Sigmoid colon (tissue), 7 donors: ENCODE measurements around the gene MEAF6. TPM values are rescaled to one million over a fixed set of nuclear protein-coding genes. Genes with fewer than 3 reads are reported as not detected.

Experiments used
- DNase-seq: peaks from one replicate; pipeline ENCODE4 v3.0.0-alpha.2; 2019
- H3K27ac ChIP-seq, 4 donors: fragments of 200-600 bp; sonication (generic); one replicate each; pipeline ENCODE4 v1.5.1; 2016 to 2019; ENCODE audit warnings: mild to moderate bottlenecking in 1 of 4
- H3K27me3 ChIP-seq, 3 donors: fragments of 200-600 bp; sonication (generic); one replicate each; pipeline ENCODE4 v1.5.1; 2019; ENCODE audit warnings: mild to moderate bottlenecking in 1 of 3
- H3K36me3 ChIP-seq, 4 donors: fragments of 200-600 bp; sonication (generic); one replicate each; pipeline ENCODE4 v1.5.1; 2016 to 2019
- H3K4me1 ChIP-seq, 4 donors: fragments of 200-600 bp; sonication (generic); one replicate each; pipeline ENCODE4 v1.5.1; 2017 to 2019
- H3K4me3 ChIP-seq, 4 donors: fragments of 200-600 bp; sonication (generic); one replicate each; pipeline ENCODE4 v1.5.1; 2017 to 2019; ENCODE audit warnings: mild to moderate bottlenecking in 2 of 4, moderate library complexity in 1 of 4
- H3K9me3 ChIP-seq, 4 donors: fragments of 200-600 bp in 3 of 4; sonication (generic) in 3 of 4; one replicate each; pipeline versions ENCODE4 v1.5.1 to v1.6.1; 2013 to 2019
- CTCF ChIP-seq, 4 experiments: fragments of 450-650 bp in 3 of 4; fragments of 200-600 bp in 1 of 4; IDR thresholded peaks; one replicate each; pipeline ENCODE4 v1.5.1; 2016 to 2019; ENCODE audit warnings: antibody characterized with exemption in 4 of 4, mild to moderate bottlenecking in 3 of 4, moderate library complexity in 2 of 4
- EP300 ChIP-seq, 4 donors: sonication (generic); formaldehyde crosslinking; IDR thresholded peaks; one replicate each; pipeline ENCODE4 v1.6.1; 2017; ENCODE audit warnings: antibody characterized with exemption in 4 of 4
- POLR2A ChIP-seq, 2 donors: fragments of 450-650 bp; IDR thresholded peaks; one replicate each; pipeline ENCODE4 v1.6.1; 2016; ENCODE audit warnings: antibody characterized with exemption in 2 of 2, mild to moderate bottlenecking in 2 of 2, moderate library complexity in 2 of 2
- POLR2AphosphoS5 ChIP-seq, 4 donors: sonication (generic); formaldehyde crosslinking; IDR thresholded peaks; one replicate each; pipeline ENCODE4 v1.6.1; 2017; ENCODE audit warnings: antibody characterized with exemption in 4 of 4
- WGBS, 2 donors: extraction: QIAGEN DNeasy Blood & Tissue Kit; methylation state at CpG; one replicate each; pipeline ENCODE4 v1.1.7; 2013; 5-methylcytosine and 5-hydroxymethylcytosine counted together
- intact Hi-C: fragments of 100-400 bp; cut with DNase I; formaldehyde crosslinking; loops from one replicate; pipeline ENCODE4 v1.15.1; 2023
- polyA plus RNA-seq, 3 donors: library from polyadenylated mRNA; stranded (reverse); fragments of 200-250 nt; gene quantifications; one replicate each; pipeline ENCODE4 v1.2.3, GENCODE V29; 2013
- total RNA-seq, 4 donors: library from RNA; depleted of rRNA; stranded (reverse); fragments of >200 nt; gene quantifications; one replicate each; pipeline ENCODE4 v1.1.0, GENCODE V29; 2016
- donor health status: healthy with polysubstance abuse.
- donor health status: Bipolar disorder and iron deficiency.
- donor health status: healthy.

MEAF6 gene
- total and polyA plus RNA-seq, 7 donors: 43.0 to 84.5 (median 64.0) TPM

GRCh38 chr1:37553927-37554808, 39.6 kb upstream of the MEAF6 start, which contains the start of gene SNIP1:
SNIP1 (minus strand) TSS chr1:37554293; CDS start chr1:37554229, 64 bp downstream.
- TF ChIP-seq POLR2A (IDR thresholded peaks at IDR 0.05): peak; percentile 64 to 75
- TF ChIP-seq EP300 (IDR thresholded peaks at IDR 0.05): peak in 1 of 4 donors; percentile 42
- TF ChIP-seq CTCF (IDR thresholded peaks at IDR 0.05): no peak
- TF ChIP-seq POLR2AphosphoS5 (IDR thresholded peaks at IDR 0.05): peak; percentile 89 to 96 (median 94)

DNA sequence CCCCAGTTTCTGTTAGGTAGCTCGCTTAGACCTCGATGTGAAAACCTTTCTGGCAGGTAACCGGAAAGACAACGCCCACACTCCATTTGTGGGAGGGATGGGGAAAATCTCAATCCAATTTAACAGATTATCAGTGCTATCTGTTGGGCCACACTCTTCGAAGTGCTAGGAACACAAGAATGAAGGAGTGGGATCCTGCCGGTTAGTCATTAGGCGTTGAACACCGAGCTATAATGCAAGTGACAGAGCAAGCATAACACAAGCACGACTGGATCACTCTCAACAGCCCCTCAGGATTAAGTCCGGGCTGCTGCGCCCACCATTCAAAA, 39.0 kb upstream of the MEAF6 start:
- Histone ChIP-seq H3K9me3 (no peaks in the 10 kb centered on the region), H3K27me3 (no peaks in the 10 kb centered on the region), H3K4me3 (peak overlapping the region; percentile 85 to 96 (median 93)), H3K36me3 (peaks cover 0 to 34% (median 3%) of the 10 kb centered on the region in 4 donors), H3K4me1 (peaks cover 0 to 58% (median 31%) of the 10 kb centered on the region in 4 donors), H3K27ac (peak overlapping the region; percentile 86 to 92 (median 90))
- intact Hi-C loops: loop anchor here (5.0 kb wide), 2 partner anchors 41 to 139 kb away; partner anchors contain the start of genes CDCA8 and MEAF6
- 2 to 5% methylated on average over 11 of the region's 11 CpGs for WGBS, 2 donors
- no peak for TF ChIP-seq POLR2A (IDR thresholded peaks at IDR 0.05)
- no peak for TF ChIP-seq EP300 (IDR thresholded peaks at IDR 0.05)
- DNase-seq: no peak

More at GRCh38 chr1:37553927-37554808, 39.6 kb upstream of the MEAF6 start, which contains the start of gene SNIP1:
- peak within 1 kb of the TSS; percentile 86 to 92 (median 90) for H3K27ac ChIP-seq
- WGBS, 2 donors: 12 to 14% methylated on average over 54 of the region's 54 CpGs
- H3K4me3 ChIP-seq: peak within 1 kb of the TSS; percentile 85 to 96 (median 93)
- H3K36me3 ChIP-seq: peaks cover 0 to 28% (median 3%) of the 10 kb centered on the region in 4 donors
- peaks cover 0 to 57% (median 31%) of the 10 kb centered on the region in 4 donors for H3K4me1 ChIP-seq
- H3K9me3 ChIP-seq: no peaks in the 10 kb centered on the region
- intact Hi-C loops: loop anchor here (2.0 to 5.0 kb wide), 3 partner anchors 41 to 138 kb away; partner anchors contain the start of genes CDCA8, GNL2 and MEAF6
- peak; percentile 97 for DNase-seq
- H3K27me3 ChIP-seq: no peaks in the 10 kb centered on the region

- intact Hi-C loops: no loop called here
- no peak for DNase-seq
- Histone ChIP-seq H3K9me3 (no peaks in the 10 kb centered on the region), H3K36me3 (peaks cover 0 to 67% (median 18%) of the 10 kb centered on the region in 4 donors), H3K27ac (no peak overlapping the region), H3K27me3 (no peaks in the 10 kb centered on the region), H3K4me3 (no peak overlapping the region), H3K4me1 (peaks cover 0 to 36% (median 15%) of the 10 kb centered on the region in 4 donors)
- TF ChIP-seq EP300 (IDR thresholded peaks at IDR 0.05) (no peak), CTCF (IDR thresholded peaks at IDR 0.05) (no peak), POLR2A (IDR thresholded peaks at IDR 0.05) (no peak), POLR2AphosphoS5 (IDR thresholded peaks at IDR 0.05) (no peak)
- 92 to 93% methylated on average over 6 of the region's 6 CpGs for WGBS, 2 donors
Measured at GRCh38 chr1:37549341-37549740, 34.8 kb upstream of the MEAF6 start.

DNA sequence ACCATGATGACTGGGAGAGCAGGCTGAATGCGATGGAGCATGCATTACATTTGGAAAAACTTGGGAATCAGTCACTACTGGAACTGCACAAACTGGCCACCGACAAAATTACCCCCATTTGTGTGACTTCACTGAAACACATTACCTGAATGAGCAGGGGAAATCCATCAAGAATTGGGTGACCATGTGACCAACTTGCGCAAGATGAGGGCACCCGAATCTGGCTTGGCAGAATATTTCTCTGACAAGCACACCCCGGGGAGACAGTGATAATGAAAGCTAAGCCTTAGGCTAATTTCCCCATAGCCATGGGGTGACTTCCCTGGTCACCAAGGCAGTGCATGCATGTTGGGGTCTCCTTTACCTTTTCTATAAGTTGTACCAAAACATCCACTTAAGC, 30.5 kb upstream of the MEAF6 start:
- intact Hi-C loops: no loop called here
- TF ChIP-seq CTCF (IDR thresholded peaks at IDR 0.05) (no peak), POLR2AphosphoS5 (IDR thresholded peaks at IDR 0.05) (no peak), EP300 (IDR thresholded peaks at IDR 0.05) (no peak), POLR2A (IDR thresholded peaks at IDR 0.05) (no peak)
- no peak overlapping the region for H3K4me3 ChIP-seq
- no peak overlapping the region for H3K27ac ChIP-seq
- no peaks in the 10 kb centered on the region for H3K9me3 ChIP-seq
- 81 to 86% methylated on average over 5 of the region's 5 CpGs for WGBS, 2 donors
- no peak for DNase-seq
- peaks cover 9 to 76% (median 25%) of the 10 kb centered on the region in 4 donors for H3K36me3 ChIP-seq
- no peaks in the 10 kb centered on the region for H3K27me3 ChIP-seq
- peaks cover 0 to 9% (median 0%) of the 10 kb centered on the region in 4 donors for H3K4me1 ChIP-seq

- Histone ChIP-seq H3K27ac (no peak overlapping the region), H3K36me3 (peaks cover 10 to 80% (median 29%) of the 10 kb centered on the region in 4 donors), H3K9me3 (no peaks in the 10 kb centered on the region), H3K4me3 (no peak overlapping the region), H3K27me3 (no peaks in the 10 kb centered on the region), H3K4me1 (peaks cover 0 to 4% (median 0%) of the 10 kb centered on the region in 4 donors)
- intact Hi-C loops: no loop called here
- DNase-seq: no peak
- TF ChIP-seq EP300 (IDR thresholded peaks at IDR 0.05): no peak
- no peak for TF ChIP-seq POLR2AphosphoS5 (IDR thresholded peaks at IDR 0.05)
- TF ChIP-seq CTCF (IDR thresholded peaks at IDR 0.05): no peak
- TF ChIP-seq POLR2A (IDR thresholded peaks at IDR 0.05): no peak
- WGBS, 2 donors: 97 to 98% methylated on average over 21 of the region's 21 CpGs
Measured at GRCh38 chr1:37544530-37544929, 30.0 kb upstream of the MEAF6 start.
